Activated T-cell treated with anti-CD3 and anti-CD28 coated beads for 48 hours (primary cell): Measurements from ENCODE around the gene TSPAN14.

Source experiments
- DNase-seq: peaks from one replicate; pipeline ENCODE4 v3.0.0-alpha.2; 2020; ENCODE audit warnings: low read depth

Gene TSPAN14

GRCh38 chr10:80487791-80488538 lies 33.9 kb downstream of the TSPAN14 start:
- DNase-seq: no peak

- DNase-seq: no peak
These were observed 34.5 kb downstream of the TSPAN14 start for GRCh38 chr10:80488539-80489066.

- no peak for DNase-seq
These were observed 35.4 kb downstream of the TSPAN14 start for GRCh38 chr10:80489371-80490112.

DNA sequence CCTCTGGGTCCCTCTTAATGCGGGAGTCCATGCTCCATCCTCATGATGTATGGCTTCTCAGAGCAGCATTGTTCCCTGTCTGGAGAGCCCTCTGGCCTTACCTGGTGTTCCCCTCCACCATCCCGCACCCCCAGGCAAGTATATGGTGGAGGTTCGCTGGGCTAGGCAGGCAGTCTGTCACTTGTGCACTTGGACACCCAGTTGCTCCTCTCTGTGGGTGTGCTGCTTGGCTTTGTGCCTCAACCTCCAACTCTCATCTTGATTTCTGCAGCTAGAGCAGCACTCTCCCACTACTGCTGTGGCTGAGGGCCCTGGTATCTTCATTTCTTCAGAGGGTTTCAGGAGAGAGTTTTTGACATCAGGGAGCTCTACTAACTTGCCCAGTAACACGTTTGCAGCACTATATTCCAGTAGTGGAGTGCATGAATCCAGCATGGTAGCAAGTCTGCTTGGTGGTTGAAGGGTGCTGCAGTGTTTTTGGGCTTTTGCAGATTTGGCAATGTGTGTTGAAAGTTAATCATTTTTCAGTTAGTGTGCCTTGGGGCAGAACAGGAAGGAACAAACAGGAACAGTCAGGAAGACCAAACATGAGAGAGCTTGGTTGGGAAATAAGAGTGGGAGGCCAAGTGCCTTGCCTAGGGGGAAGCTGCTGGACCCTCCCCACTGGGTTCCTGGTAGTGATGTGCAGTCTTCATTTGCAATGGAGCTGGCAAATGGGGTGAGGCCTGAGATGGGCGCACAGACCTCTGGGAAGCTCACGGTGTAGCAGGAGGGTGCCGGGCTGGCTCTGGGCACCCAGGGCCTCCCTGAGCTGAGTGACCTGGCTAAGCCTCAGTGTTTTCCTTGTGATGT lies 37.4 kb downstream of the TSPAN14 start:
- DNase-seq: no peak

GRCh38 chr10:80492848-80493521 lies 38.9 kb downstream of the TSPAN14 start:
- DNase-seq: no peak

GRCh38 chr10:80493522-80494051 lies 39.5 kb downstream of the TSPAN14 start:
- no peak for DNase-seq

DNA sequence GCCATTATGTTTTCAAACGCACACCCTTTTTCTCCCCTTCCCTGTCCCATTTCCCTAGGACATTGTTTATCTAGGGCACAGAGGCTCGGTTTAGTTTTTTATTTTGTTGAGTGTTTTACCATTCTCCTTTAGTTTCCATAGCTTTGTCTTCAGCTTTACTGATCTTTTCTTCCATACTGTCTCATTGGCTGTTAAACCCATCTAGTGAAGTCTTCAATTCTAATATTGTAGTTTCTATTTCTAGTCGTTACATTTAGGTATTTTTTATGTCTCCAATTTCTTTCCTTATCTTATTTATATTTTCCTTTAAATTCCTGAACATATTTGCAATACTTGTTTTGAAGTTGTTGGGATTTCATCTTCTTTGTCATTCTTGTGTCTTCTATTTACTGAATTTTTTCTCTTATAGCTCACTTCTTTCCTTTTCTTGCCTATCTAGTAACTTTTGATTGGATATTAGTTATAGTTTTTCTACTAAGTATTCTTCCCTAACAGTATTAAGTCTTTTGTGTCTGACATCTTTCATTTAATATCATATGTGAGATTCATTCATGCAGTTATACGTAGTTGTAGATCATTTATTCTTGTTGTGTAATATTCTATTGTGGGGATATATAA lies 42.6 kb downstream of the TSPAN14 start:
- DNase-seq: no peak

DNA sequence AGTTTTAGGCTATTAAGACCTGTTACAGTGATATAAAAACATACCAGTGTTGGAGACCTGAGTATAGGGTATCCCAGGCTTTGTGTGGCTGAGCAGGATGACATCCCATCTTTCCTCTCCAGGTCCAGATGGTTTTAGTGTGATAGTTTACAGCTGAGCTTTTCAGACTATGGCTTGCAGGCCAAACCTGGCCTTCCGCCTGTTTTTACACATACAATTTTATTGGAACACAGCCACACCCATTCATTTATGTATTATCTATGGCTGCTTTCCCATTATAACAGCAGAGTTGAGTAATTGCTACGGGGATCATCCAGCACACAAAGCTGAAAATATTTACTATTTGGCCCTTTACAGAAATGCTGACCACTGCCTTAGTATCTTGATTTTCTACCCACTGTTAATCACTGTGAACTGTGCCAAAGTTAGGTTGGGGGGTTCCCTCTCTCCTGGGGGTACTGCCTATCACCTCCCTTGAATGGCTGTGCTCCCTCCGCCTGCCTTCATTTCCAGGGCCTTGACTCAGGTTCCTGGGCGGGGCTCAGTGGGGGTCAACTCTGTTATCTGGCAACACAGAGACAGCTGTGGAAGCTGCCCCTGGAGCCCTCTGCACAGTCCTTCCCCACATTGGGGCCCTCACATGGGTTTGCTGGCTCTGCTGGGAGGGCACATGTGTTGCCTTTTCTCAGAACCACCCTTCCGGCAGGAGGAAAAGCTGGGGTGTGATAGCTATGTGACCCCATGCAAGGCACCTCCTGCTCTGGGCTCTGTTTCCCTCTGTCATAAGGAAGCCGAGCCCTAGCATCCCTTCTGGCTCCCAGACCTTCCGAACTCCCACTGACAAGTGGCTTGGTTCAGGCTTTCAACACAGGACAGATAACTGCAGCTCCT lies 43.3 kb downstream of the TSPAN14 start:
- DNase-seq: no peak

GRCh38 chr10:80498078-80498832 lies 44.1 kb downstream of the TSPAN14 start:
- DNase-seq: no peak

DNA sequence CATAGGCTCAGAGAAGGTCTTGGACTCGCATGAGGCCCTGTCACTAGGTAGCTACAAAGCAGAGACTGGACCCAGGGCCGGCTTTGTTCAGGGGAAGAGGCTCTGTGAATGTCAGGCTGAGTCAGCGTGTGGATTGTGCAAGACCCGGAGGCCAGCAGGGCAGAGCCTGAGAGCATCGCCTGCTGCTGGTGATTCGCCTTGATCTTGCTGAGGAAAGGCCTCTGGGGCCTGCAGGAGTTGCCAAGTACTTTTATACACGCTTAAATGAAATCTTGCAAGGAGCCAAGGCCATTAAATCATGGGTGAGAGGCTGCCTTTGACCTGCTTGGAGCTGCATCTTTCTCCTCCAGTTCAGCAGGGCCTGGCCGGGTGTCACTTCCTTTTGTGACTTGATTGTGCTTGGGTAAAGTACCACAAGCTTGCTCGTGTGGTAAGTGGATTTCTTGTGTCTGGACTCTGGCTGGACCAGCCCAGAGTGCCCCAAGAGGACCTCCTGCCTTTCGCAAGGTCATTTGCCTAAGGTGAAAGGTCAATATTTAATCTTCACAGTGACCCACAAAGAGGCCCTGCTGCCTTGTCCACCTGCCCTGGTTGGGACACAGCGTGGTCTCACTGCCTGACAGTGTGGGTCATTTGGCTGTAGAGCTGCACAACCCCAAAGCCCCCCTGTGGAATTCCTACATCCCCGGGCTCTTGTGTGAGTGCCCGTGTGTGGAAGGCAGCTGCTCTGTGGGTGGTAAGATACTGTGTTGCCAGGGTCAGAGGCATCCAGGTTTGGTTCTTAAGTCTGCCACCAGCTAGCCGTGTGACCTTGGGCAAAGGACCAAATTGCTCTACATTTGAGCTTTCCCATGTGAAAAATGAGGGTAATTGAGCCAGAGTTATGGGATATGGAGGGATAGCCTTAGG lies 45.0 kb downstream of the TSPAN14 start:
- peak; percentile 73 for DNase-seq

DNA sequence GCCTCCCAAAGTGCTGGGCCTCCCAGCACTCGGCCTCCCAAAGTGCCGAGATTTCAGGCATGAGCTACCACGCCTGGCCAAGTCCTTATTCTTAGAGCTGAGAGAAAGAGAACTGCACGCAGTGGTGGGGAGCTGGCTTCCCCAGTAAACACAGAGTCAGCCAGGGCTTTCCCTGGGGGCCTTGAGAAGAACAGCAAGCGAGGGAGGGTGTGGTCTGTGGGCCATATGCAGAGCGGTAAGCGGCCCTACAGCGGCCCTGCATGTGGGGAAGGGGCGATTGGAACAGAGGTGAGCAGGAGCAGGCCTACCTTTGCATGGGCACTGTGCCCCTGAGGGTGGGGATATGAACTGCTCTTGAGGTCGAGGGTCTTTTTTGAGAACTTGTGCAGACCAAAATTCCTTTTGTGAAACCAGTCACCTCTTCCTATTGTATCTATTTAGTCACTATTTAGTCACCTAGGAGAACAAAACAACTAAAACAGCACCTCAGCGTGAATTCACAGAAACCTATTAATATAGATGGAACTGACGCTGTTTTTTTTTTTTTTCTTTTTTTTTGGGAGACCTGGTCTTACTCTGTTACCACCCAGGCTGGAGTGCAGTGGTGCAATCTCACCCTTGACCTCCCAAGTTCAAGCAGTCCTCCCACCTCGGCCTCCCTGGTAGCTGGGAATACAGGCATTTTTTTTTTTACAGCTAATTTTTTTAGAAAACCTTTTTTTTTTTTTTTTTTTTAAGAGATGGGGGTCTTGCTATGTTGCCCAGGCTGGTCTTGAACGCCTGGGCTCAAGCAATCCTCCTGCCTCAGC lies 46.7 kb downstream of the TSPAN14 start:
- DNase-seq: peak; percentile 46

DNA sequence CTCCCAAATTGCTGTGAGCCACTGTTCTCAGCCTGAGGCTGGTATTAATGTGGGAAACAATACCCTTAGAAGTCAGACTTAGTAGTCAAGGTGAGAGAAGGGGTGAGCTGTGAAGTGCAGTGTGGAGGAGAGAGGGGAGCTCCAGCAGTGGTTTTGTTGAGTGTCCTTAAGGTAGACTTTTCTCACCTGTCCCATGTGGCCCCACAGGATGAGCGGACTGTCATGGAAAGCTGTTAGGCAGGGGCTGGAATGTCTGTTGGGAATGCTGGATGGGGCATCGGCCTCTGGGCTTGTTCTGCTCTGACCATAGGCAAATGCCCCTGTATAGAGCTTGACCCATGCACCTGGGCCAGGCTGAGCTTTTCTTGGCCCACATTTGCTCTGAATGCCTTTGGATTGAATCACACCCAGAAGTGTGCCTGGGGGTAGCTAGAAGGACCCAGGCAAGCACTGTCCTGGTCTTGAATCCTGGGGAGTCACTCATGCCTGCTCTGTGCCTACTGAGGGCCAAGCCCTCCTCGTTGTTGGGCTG lies 47.3 kb downstream of the TSPAN14 start:
- no peak for DNase-seq

GRCh38 chr10:80501913-80502521 lies 47.9 kb downstream of the TSPAN14 start:
- DNase-seq: no peak

- no peak for DNase-seq
These were observed 48.8 kb downstream of the TSPAN14 start for GRCh38 chr10:80502621-80503583.

GRCh38 chr10:80503584-80504157 lies 49.6 kb downstream of the TSPAN14 start:
- no peak for DNase-seq
